NOMO-1 (cell line): Measurements from ENCODE around the gene CXCL10.
A peak's percentile ranks its signal among the peaks of the same experiment; 100 is the strongest.
"Not testable (repeated sequence)": the region's sequence is repeated elsewhere in the genome, so short reads cannot be mapped to it uniquely, and the experiment has no call there.

ENCODE experiments used
- DNase-seq, 2 experiments: peaks; one replicate each; lab custom pipeline; 2025; ENCODE audit not compliant: unreplicated experiment in 2 of 2; lab: John Stamatoyannopoulos, UW

Gene CXCL10

GRCh38 chr4:76029300-76029699 is 6.0 kb upstream of the CXCL10 start:
- peak; percentile 15 to 70 for DNase-seq

- DNase-seq, result peak; percentile 43 to 76
These were observed 5.1 kb upstream of the CXCL10 start for GRCh38 chr4:76028350-76028765.

GRCh38 chr4:76024065-76024464 is 768 bp upstream of the CXCL10 start:
- DNase-seq, result peak; percentile 37 to 66

GRCh38 chr4:76022677-76023076 is 620 bp downstream of the CXCL10 start:
- DNase-seq, result no peak

GRCh38 chr4:76022031-76022430 is 1.3 kb downstream of the CXCL10 start:
- peak in 1 of 2 experiments; percentile 25 for DNase-seq

- DNase-seq, result no peak
These were observed 6.1 kb downstream of the CXCL10 start for GRCh38 chr4:76017056-76017686.

GRCh38 chr4:76016393-76016792 is 6.9 kb downstream of the CXCL10 start:
- no peak for DNase-seq

- no peak for DNase-seq
These were observed 9.8 kb downstream of the CXCL10 start for GRCh38 chr4:76013540-76013939.

- no peak for DNase-seq
These were observed 10.9 kb downstream of the CXCL10 start for GRCh38 chr4:76012388-76012801.

- peak in 1 of 2 experiments; percentile 52 for DNase-seq
These were observed 11.5 kb downstream of the CXCL10 start for GRCh38 chr4:76011700-76012387.

- DNase-seq, result no peak
These were observed 12.2 kb downstream of the CXCL10 start for GRCh38 chr4:76011018-76011670.

GRCh38 chr4:76010576-76010975 is 12.7 kb downstream of the CXCL10 start:
- no peak for DNase-seq

GRCh38 chr4:76009311-76009710 is 14.0 kb downstream of the CXCL10 start:
- no peak for DNase-seq

GRCh38 chr4:76007089-76007862 is 16.0 kb downstream of the CXCL10 start, which contains the start of gene CXCL9:
TSS of gene CXCL9 (minus strand) at chr4:76007509. CDS start at chr4:76007449, 60 bp downstream.
- no peak for DNase-seq

- no peak for DNase-seq
These were observed 19.7 kb downstream of the CXCL10 start for GRCh38 chr4:76003620-76004019.

GRCh38 chr4:76003035-76003434 is 20.3 kb downstream of the CXCL10 start:
- DNase-seq, result peak in 1 of 2 experiments; percentile 23

GRCh38 chr4:76002176-76002575 is 21.1 kb downstream of the CXCL10 start:
- peak in 1 of 2 experiments; percentile 75 for DNase-seq

GRCh38 chr4:76001700-76002099 is 21.6 kb downstream of the CXCL10 start:
- peak; percentile 71 to 72 for DNase-seq

GRCh38 chr4:76000279-76000678 is 23.0 kb downstream of the CXCL10 start:
- DNase-seq, result no peak

GRCh38 chr4:75998525-75999147 is 24.7 kb downstream of the CXCL10 start:
- DNase-seq, result not testable (repeated sequence)
